HFFc6 (cell line): ENCODE measurements around the gene ERVFRD-1. TPM values are rescaled to one million over a fixed set of nuclear protein-coding genes. Genes with fewer than 3 reads are reported as not detected.

ENCODE experiments used
- DNase-seq: peaks from one replicate; pipeline ENCODE4 v3.0.0-alpha.2; 2018
- H3K27ac Mint-ChIP-seq: 2 replicates; pipeline ENCODE4 v1.8.0; 2020; ENCODE audit warnings: mild to moderate bottlenecking, mixed read lengths
- H3K27me3 Mint-ChIP-seq: 2 replicates; pipeline ENCODE4 v1.8.0; 2021; ENCODE audit warnings: mild to moderate bottlenecking, moderate library complexity, mixed read lengths; ENCODE audit not compliant: insufficient read depth
- H3K36me3 Mint-ChIP-seq: 2 replicates; pipeline ENCODE4 v1.8.0; 2021; ENCODE audit warnings: low read depth, mixed read lengths
- H3K4me1 Mint-ChIP-seq: 2 replicates; pipeline ENCODE4 v1.8.0; 2020; ENCODE audit warnings: low read depth, mixed read lengths
- H3K4me3 Mint-ChIP-seq: 2 replicates; pipeline ENCODE4 v1.8.0; 2020; ENCODE audit warnings: mild to moderate bottlenecking, moderate library complexity, mixed read lengths
- H3K9me3 Mint-ChIP-seq: 2 replicates; pipeline ENCODE4 v1.8.0; 2020; ENCODE audit warnings: mild to moderate bottlenecking, mixed read lengths
- total RNA-seq, 6 experiments: library from RNA; stranded (reverse); fragmentation: NEBNext Ultra II Directional; extraction: Animal tissue kit (Norgen Biotek cat#: 25700); gene quantifications; 2 replicates in 1 of 6; 3 replicates in 5 of 6; pipeline ENCODE4 v1.2.3, GENCODE V29; 2021
- TF ChIP-seq, protein P1 (sequence below): fragments of 200-600 bp; sonication (generic); IDR thresholded peaks from 2 replicates; pipeline ENCODE4 v1.5.0; 2021; ENCODE audit warnings: antibody characterized with exemption, mild to moderate bottlenecking

ERVFRD-1 gene
- total RNA-seq, 6 experiments from 2014 or later = not detected

DNA sequence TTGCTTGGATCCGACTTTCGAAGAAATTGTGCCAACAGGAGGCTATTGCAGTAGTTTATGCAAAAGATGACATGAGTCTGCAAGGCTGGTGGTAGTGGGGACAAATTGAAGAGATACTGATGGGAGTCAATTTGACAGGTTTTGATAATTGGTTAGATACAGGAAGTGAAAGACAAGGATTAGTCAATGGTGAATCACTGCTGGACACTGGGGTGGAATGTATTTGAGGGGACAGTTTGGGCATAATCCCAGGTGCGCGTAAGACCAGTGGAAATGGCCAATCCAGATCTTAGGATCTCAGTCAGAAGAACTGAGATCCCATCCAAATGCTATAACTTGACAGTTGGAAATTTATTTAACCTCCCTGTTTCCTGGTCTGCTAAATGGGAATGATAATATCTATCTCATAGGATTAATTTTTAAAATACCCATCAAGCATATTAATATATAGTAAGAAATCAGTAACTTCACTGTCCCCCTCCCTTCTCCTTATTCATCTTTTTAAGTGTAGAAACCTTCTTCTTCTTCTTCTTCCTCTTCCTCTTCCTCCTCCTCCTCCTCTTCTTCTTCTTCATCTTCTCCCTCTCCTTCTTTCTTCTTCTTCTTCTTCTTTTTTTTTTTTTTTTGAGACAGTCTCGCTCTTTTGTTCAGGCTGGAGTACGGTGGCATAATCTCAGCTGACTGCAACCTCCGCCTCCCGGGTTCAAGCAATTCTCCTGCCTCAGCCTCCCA is 30.9 kb upstream of the ERVFRD-1 start:
- DNase-seq = peak; percentile 12
- no peaks in the 10 kb centered on the region for H3K36me3 Mint-ChIP-seq
- H3K27me3 Mint-ChIP-seq = no peaks in the 10 kb centered on the region
- no peaks in the 10 kb centered on the region for H3K9me3 Mint-ChIP-seq
- TF ChIP-seq, protein P1, sequence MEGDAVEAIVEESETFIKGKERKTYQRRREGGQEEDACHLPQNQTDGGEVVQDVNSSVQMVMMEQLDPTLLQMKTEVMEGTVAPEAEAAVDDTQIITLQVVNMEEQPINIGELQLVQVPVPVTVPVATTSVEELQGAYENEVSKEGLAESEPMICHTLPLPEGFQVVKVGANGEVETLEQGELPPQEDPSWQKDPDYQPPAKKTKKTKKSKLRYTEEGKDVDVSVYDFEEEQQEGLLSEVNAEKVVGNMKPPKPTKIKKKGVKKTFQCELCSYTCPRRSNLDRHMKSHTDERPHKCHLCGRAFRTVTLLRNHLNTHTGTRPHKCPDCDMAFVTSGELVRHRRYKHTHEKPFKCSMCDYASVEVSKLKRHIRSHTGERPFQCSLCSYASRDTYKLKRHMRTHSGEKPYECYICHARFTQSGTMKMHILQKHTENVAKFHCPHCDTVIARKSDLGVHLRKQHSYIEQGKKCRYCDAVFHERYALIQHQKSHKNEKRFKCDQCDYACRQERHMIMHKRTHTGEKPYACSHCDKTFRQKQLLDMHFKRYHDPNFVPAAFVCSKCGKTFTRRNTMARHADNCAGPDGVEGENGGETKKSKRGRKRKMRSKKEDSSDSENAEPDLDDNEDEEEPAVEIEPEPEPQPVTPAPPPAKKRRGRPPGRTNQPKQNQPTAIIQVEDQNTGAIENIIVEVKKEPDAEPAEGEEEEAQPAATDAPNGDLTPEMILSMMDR = no peak
- H3K4me1 Mint-ChIP-seq = peaks cover 52% of the 10 kb centered on the region
- H3K4me3 Mint-ChIP-seq = no peak overlapping the region
- no peak overlapping the region for H3K27ac Mint-ChIP-seq

DNA sequence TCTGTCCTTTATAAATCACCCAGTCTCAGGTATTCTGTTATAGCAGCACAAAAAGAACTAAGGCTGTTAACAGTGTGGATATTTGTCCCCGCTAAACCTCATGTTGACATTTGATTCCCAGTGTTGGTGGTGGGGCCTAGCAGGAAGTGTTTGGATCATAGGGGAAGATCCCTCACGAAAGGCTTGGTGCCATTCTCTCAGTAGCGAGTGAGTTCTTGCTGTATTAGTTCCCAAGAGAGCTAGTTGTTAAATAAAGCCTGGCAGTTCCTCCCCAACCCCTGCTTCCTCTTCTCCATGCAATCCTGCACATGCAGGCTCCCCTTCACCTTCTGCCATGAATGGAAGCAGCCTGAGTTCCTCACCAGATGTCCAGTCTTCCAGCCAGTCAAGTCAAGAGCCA is 29.8 kb upstream of the ERVFRD-1 start:
- Mint-ChIP-seq H3K4me3 (no peak overlapping the region), H3K36me3 (no peaks in the 10 kb centered on the region), H3K27ac (no peak overlapping the region), H3K9me3 (no peaks in the 10 kb centered on the region), H3K4me1 (peaks cover 55% of the 10 kb centered on the region), H3K27me3 (no peaks in the 10 kb centered on the region)
- TF ChIP-seq, protein P1 = no peak
- no peak for DNase-seq

DNA sequence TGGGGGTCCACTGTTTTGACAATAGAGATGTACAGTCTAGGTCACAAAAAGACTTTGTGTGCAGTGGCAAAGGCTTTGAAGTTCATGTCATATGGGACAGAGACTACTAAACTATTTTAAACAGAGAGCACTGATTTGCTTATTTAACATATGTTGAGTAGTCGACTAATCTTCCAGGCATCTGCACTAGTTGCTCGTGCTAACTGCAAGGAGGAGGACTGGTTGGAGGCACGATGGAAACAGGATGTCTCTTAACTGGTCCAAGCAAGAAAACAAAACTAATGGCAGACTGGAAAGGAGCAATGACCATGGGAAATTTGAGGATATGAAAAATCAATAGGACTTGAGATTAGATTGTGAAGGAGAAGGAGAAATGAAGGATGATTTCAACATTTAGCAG is 28.5 kb upstream of the ERVFRD-1 start:
- Mint-ChIP-seq H3K4me3 (peak overlapping the region; percentile 6; the same call in 1 of the 2 replicates), H3K4me1 (peaks cover 58% of the 10 kb centered on the region), H3K36me3 (peaks cover 8% of the 10 kb centered on the region), H3K27me3 (no peaks in the 10 kb centered on the region), H3K9me3 (no peaks in the 10 kb centered on the region), H3K27ac (peak overlapping the region; percentile 56)
- peak; percentile 25 for DNase-seq
- TF ChIP-seq, protein P1 = no peak

DNA sequence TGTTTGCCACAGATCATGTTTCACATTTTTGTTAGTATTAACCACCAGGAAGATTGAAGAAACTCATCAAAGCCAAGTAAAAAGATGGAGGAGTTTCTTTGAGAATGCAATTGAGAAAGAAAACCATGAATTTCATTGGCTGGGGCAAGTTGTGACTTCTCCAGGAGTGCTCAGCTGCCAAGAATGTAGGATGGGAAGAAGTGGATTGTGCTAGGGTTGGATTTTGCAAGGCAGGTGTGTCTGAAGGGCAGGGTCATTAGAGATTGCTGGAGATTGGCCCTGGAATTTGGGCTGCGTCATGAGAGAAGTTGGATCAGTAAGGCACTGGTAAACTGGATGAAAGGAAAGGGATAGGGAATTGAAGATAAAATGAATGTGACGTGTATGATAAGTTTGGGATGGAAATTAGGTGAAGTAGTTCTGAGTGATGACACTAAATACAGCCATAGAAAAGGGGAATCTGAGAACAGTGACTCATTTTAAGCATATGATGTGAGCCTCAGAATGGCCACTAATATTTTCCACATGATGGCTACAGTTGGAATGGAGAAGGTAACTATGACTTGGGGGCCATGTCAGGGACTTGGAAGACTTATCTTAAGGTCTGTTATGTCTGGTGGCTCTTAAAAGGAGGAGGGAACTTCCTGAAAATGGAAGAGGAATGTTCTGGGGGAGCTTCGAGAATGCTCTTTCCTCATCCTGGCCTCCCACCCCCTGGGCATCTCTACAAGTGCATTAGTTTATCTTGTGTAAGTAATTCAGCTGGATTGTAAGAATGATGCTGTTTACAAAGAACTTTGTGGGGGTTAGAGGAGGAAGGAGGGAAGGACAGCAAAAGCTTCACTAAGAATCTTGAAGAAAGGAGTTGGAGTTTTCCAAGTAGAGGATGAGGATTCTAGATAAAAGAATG is 27.8 kb upstream of the ERVFRD-1 start:
- TF ChIP-seq, protein P1 = no peak
- H3K27ac Mint-ChIP-seq = peak overlapping the region; percentile 56
- H3K4me3 Mint-ChIP-seq = peak overlapping the region; percentile 6; the same call in 1 of the 2 replicates
- no peaks in the 10 kb centered on the region for H3K9me3 Mint-ChIP-seq
- peaks cover 54% of the 10 kb centered on the region for H3K4me1 Mint-ChIP-seq
- H3K27me3 Mint-ChIP-seq = no peaks in the 10 kb centered on the region
- peaks cover 16% of the 10 kb centered on the region for H3K36me3 Mint-ChIP-seq
- peak; percentile 52 for DNase-seq

DNA sequence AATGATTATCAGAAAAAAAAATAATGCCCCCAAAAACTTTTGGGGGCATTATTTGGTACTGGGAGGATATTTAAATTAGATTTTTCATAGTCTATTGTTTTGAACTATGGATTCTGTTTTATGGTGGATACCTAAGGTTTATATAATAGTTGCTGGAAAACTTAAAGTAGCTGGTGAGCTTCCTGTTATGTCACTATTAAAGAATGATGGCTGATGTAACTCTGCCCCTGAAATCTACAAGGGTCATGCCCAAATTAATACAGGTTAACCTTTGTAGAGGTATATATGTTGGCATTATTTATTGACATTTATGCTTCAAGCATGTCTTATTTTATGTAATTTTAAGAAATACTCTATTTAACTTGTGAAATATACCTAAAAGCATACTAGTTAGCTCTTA is 25.3 kb upstream of the ERVFRD-1 start:
- H3K4me3 Mint-ChIP-seq = no peak overlapping the region
- H3K36me3 Mint-ChIP-seq = peaks cover 18% of the 10 kb centered on the region
- DNase-seq = no peak
- no peaks in the 10 kb centered on the region for H3K27me3 Mint-ChIP-seq
- TF ChIP-seq, protein P1 = no peak
- H3K27ac Mint-ChIP-seq = no peak overlapping the region
- H3K4me1 Mint-ChIP-seq = peaks cover 42% of the 10 kb centered on the region
- H3K9me3 Mint-ChIP-seq = no peaks in the 10 kb centered on the region
